CD14-positive monocyte (primary cell): ENCODE measurements around the gene COL15A1. TPM values are rescaled to one million over a fixed set of nuclear protein-coding genes. Genes with fewer than 3 reads are reported as not detected.

Experiments
- DNase-seq, 3 donors: peaks; one replicate each; pipeline ENCODE4 v3.0.0-alpha.2; 2011 to 2022
- H2AFZ ChIP-seq: 2 replicates; pipeline ENCODE4 v1.6.0; 2012; ENCODE audit warnings: mild to moderate bottlenecking, low read depth, low read length, inconsistent platforms; ENCODE audit not compliant: insufficient read depth, poor library complexity, severe bottlenecking
- H3K27ac ChIP-seq, 2 donors: 1 replicate in 1 of 2; 2 replicates in 1 of 2; pipeline ENCODE4 v1.5.1; 2012 to 2013; ENCODE audit warnings: low read length in 2 of 2, control low read depth in 1 of 2, inconsistent platforms in 1 of 2, low read depth in 1 of 2, mild to moderate bottlenecking in 1 of 2
- H3K27me3 ChIP-seq, 2 donors: one replicate each; pipeline versions ENCODE4 v1.6.0 to v1.6.1; 2011 to 2013; ENCODE audit warnings: low read length in 2 of 2; ENCODE audit not compliant: control insufficient read depth in 2 of 2, insufficient read depth in 2 of 2
- H3K36me3 ChIP-seq, 2 donors: replicated peaks in 1 of 2; 1 replicate in 1 of 2; 2 replicates in 1 of 2; pipeline versions ENCODE4 v1.5.1 to v1.6.1; 2012 to 2013; ENCODE audit warnings: low read length in 2 of 2, control low read depth in 1 of 2, inconsistent platforms in 1 of 2, mild to moderate bottlenecking in 1 of 2; ENCODE audit not compliant: insufficient read depth in 2 of 2, control insufficient read depth in 1 of 2
- H3K4me1 ChIP-seq, 2 donors: 1 replicate in 1 of 2; 2 replicates in 1 of 2; pipeline versions ENCODE4 v1.5.1 to v1.6.1; 2012 to 2013; ENCODE audit warnings: low read length in 2 of 2, control low read depth in 1 of 2, inconsistent platforms in 1 of 2, mild to moderate bottlenecking in 1 of 2, moderate library complexity in 1 of 2; ENCODE audit not compliant: insufficient read depth in 2 of 2, control insufficient read depth in 1 of 2
- H3K4me2 ChIP-seq: replicated peaks from 2 replicates; pipeline ENCODE3; 2012; ENCODE audit warnings: low read length, moderate library complexity, mild to moderate bottlenecking; ENCODE audit not compliant: poor library complexity, severe bottlenecking; ENCODE audit errors: extremely low read depth
- H3K4me3 ChIP-seq, 3 experiments: fragments of 200-600 bp in 1 of 3; sonication (generic) in 1 of 3; replicated peaks in 1 of 3; 1 replicate in 2 of 3; 2 replicates in 1 of 3; pipeline ENCODE4 v1.5.1; 2011 to 2013; ENCODE audit warnings: low read length in 3 of 3, mild to moderate bottlenecking in 3 of 3, control low read depth in 2 of 3, low read depth in 2 of 3, inconsistent platforms in 1 of 3, moderate library complexity in 1 of 3
- H3K79me2 ChIP-seq: 2 replicates; pipeline ENCODE4 v1.6.0; 2012; ENCODE audit warnings: mild to moderate bottlenecking, control low read depth, inconsistent platforms, low read length, moderate library complexity; ENCODE audit not compliant: insufficient read depth
- H3K9ac ChIP-seq: 2 replicates; pipeline ENCODE4 v1.6.0; 2017; ENCODE audit warnings: low read length, mild to moderate bottlenecking; ENCODE audit not compliant: insufficient read depth, poor library complexity, severe bottlenecking
- H3K9me3 ChIP-seq, 2 donors: replicated peaks in 1 of 2; 1 replicate in 1 of 2; 2 replicates in 1 of 2; pipeline versions ENCODE4 v1.5.1 to v1.6.1; 2012 to 2013; ENCODE audit warnings: low read length in 2 of 2, control low read depth in 1 of 2; ENCODE audit not compliant: control insufficient read depth in 1 of 2, insufficient read depth in 1 of 2
- H4K20me1 ChIP-seq: 2 replicates; pipeline ENCODE4 v1.6.0; 2012; ENCODE audit warnings: mild to moderate bottlenecking, low read length, control low read depth, moderate library complexity; ENCODE audit not compliant: insufficient read depth
- H3K27ac Mint-ChIP-seq, 7 donors: one replicate each; pipeline ENCODE4 v1.8.0; 2020; ENCODE audit warnings: mild to moderate bottlenecking in 7 of 7, mixed read lengths in 7 of 7, moderate library complexity in 6 of 7, inconsistent platforms in 2 of 7
- H3K27me3 Mint-ChIP-seq, 3 donors: one replicate each; pipeline ENCODE4 v1.8.0; 2021 to 2022; ENCODE audit warnings: low read depth in 3 of 3, mild to moderate bottlenecking in 3 of 3, mixed read lengths in 3 of 3, moderate library complexity in 3 of 3, inconsistent platforms in 1 of 3
- H3K36me3 Mint-ChIP-seq, 2 donors: one replicate each; pipeline ENCODE4 v1.8.0; 2020; ENCODE audit warnings: mixed read lengths in 2 of 2, inconsistent platforms in 1 of 2, mild to moderate bottlenecking in 1 of 2
- H3K4me1 Mint-ChIP-seq: one replicate; pipeline ENCODE4 v1.8.0; 2020; ENCODE audit warnings: mild to moderate bottlenecking, mixed read lengths
- H3K4me3 Mint-ChIP-seq, 2 donors: one replicate each; pipeline ENCODE4 v1.8.0; 2020; ENCODE audit warnings: mild to moderate bottlenecking in 2 of 2, mixed read lengths in 2 of 2, moderate library complexity in 1 of 2
- H3K9me3 Mint-ChIP-seq, 7 donors: one replicate each; pipeline ENCODE4 v1.8.0; 2020 to 2022; ENCODE audit warnings: mixed read lengths in 7 of 7, mild to moderate bottlenecking in 6 of 7, moderate library complexity in 6 of 7, inconsistent platforms in 2 of 7
- CTCF ChIP-seq: fragments of 200-600 bp; IDR thresholded peaks from one replicate; pipeline ENCODE4 v1.8.0; 2022; ENCODE audit warnings: antibody characterized with exemption, mild to moderate bottlenecking
- WGBS: methylation state at CpG from one replicate; pipeline ENCODE4 v1.1.5; 2013; ENCODE audit warnings: missing lambda C conversion rate; ENCODE audit not compliant: insufficient coverage; 5-methylcytosine and 5-hydroxymethylcytosine counted together
- intact Hi-C, 2 donors: fragments of 100-400 bp; cut with micrococcal nuclease; formaldehyde crosslinking; loops; one replicate each; pipeline versions ENCODE4 v1.15.0 to v1.15.1; 2023
- polyA plus RNA-seq, 3 donors: library from polyadenylated mRNA; depleted of rRNA in 1 of 3; unstranded in 2 of 3; stranded (reverse) in 1 of 3; fragments of 300-500 nt in 2 of 3; fragments of >200 nt in 1 of 3; fragmentation: Illumina TruSeq in 2 of 3; gene quantifications; 1 replicate in 2 of 3; 2 replicates in 1 of 3; pipeline ENCODE4 v1.2.3, GENCODE V29; 2012 to 2021

The COL15A1 gene
- polyA plus RNA-seq, 3 donors = 0.03 to 0.14 (median 0.11) TPM

- no peak overlapping the region for H3K4me2 ChIP-seq
- no peak overlapping the region for H3K4me3 Mint-ChIP-seq
- H3K4me1 ChIP-seq = peaks cover 4 to 6% of the 10 kb centered on the region in 2 donors
- H3K79me2 ChIP-seq = no peaks in the 10 kb centered on the region
- H3K4me3 ChIP-seq = no peak overlapping the region
- peaks cover 0 to 1% (median 0%) of the 10 kb centered on the region in 7 donors for H3K9me3 Mint-ChIP-seq
- no peak overlapping the region for H3K27ac Mint-ChIP-seq
- H3K36me3 Mint-ChIP-seq = no peaks in the 10 kb centered on the region
- H2AFZ ChIP-seq = no peak overlapping the region
- H3K27ac ChIP-seq = no peak overlapping the region
- no peaks in the 10 kb centered on the region for H3K9me3 ChIP-seq
- H4K20me1 ChIP-seq = no peaks in the 10 kb centered on the region
- no peak for DNase-seq
- peaks cover 5 to 16% of the 10 kb centered on the region in 2 donors for H3K27me3 ChIP-seq
- H3K9ac ChIP-seq = no peak overlapping the region
- H3K27me3 Mint-ChIP-seq = peaks cover 16 to 38% (median 31%) of the 10 kb centered on the region in 3 donors
- WGBS = 88% methylated on average over 2 of the region's 5 CpGs
- no peaks in the 10 kb centered on the region for H3K36me3 ChIP-seq
- TF ChIP-seq CTCF = no peak
- intact Hi-C loops = loop anchor here in 1 of 2 donors (10.0 kb wide), 1 partner anchor 123 kb away; no protein-coding TSS in a partner anchor
- peaks cover 9% of the 10 kb centered on the region for H3K4me1 Mint-ChIP-seq
Measured at GRCh38 chr9:98978231-98978681, 34.5 kb downstream of the COL15A1 start.

GRCh38 chr9:98980291-98980690, 36.6 kb downstream of the COL15A1 start:
- H3K27ac Mint-ChIP-seq = no peak overlapping the region
- Histone ChIP-seq H3K4me3 (no peak overlapping the region), H3K9me3 (no peaks in the 10 kb centered on the region)

More at GRCh38 chr9:98980291-98980690, 36.6 kb downstream of the COL15A1 start:
- Mint-ChIP-seq H3K4me3 (no peak overlapping the region), H3K27me3 (peaks cover 13 to 27% (median 24%) of the 10 kb centered on the region in 3 donors), H3K4me1 (peaks cover 6% of the 10 kb centered on the region), H3K9me3 (peaks cover 0 to 1% (median 0%) of the 10 kb centered on the region in 7 donors), H3K36me3 (no peaks in the 10 kb centered on the region)
- DNase-seq = no peak
- Histone ChIP-seq H3K4me2 (no peak overlapping the region), H3K36me3 (no peaks in the 10 kb centered on the region), H3K79me2 (no peaks in the 10 kb centered on the region), H3K9ac (no peak overlapping the region), H3K4me1 (peaks cover under 1 to 1% of the 10 kb centered on the region in 2 donors), H4K20me1 (no peaks in the 10 kb centered on the region), H2AFZ (no peak overlapping the region), H3K27me3 (peaks cover 3 to 11% of the 10 kb centered on the region in 2 donors), H3K27ac (no peak overlapping the region)
- TF ChIP-seq CTCF = no peak
- 100% methylated on average over 4 of the region's 5 CpGs for WGBS
- intact Hi-C loops = no loop called here
